Epithelial cell of proximal tubule (primary cell): Measurements from ENCODE around the gene PDLIM4. TPM values are rescaled to one million over a fixed set of nuclear protein-coding genes. Genes with fewer than 3 reads are reported as not detected.

Source experiments
- DNase-seq: peaks from one replicate; pipeline ENCODE4 v3.0.0-alpha.2; 2011; ENCODE audit warnings: low read depth
- H3K4me3 ChIP-seq: 2 replicates; pipeline ENCODE4 v1.5.1; 2011; ENCODE audit warnings: low read depth, mild to moderate bottlenecking, low read length
- CTCF ChIP-seq: conservative IDR thresholded peaks from 2 replicates; pipeline ENCODE4 v1.5.1; 2012; ENCODE audit warnings: low read depth, mild to moderate bottlenecking, low read length
- total RNA-seq: library from RNA; depleted of rRNA; stranded (reverse); fragments of >200 nt; gene quantifications from 2 replicates; pipeline ENCODE4 v1.2.3, GENCODE V29; 2015

PDLIM4 gene
- total RNA-seq, 1 donor from 2014 or later: 129 TPM

DNA sequence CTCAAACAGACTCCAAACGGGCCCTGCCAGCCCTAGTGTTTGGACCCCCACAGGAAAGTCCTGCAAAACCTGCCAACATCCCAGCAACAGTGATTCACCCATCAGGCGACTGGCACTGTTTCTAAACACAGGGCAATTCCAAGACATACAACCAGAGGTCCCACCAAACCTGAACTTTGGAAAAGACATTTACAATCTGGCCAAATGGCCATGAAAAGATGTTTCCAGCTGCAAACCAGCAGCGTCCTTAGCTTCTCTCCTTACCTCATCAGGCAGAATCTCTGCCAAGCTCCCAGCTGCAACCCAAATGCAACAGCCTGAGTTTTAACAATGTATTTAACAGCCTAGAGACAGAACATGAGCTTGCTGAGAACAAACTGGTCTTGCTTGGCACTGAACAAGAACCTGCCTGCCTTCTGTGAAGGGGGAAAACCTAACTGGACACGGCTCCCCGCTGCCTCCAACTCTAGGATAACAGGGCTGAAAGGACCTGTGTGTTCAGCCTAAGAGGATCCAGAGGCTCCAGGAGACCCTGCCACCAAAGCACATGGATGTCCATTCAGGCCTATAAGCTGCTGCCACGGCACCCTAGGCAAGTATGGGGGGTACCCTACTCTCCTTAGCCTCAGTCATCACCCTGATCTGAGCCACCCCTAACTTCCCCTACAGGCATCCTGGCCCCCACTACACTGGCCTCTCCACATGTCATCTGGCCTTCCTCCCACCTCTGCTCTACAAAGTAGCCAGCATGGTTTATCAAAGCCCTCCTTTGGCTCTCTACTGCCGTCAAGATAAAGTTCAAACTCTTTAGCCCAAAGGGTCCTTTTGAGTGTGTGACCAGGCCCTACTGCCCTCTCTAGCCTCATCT lies 35.5 kb upstream of the PDLIM4 start:
- H3K4me3 ChIP-seq: no peak overlapping the region
- no peak for DNase-seq
- peak; percentile 31 for TF ChIP-seq CTCF

DNA sequence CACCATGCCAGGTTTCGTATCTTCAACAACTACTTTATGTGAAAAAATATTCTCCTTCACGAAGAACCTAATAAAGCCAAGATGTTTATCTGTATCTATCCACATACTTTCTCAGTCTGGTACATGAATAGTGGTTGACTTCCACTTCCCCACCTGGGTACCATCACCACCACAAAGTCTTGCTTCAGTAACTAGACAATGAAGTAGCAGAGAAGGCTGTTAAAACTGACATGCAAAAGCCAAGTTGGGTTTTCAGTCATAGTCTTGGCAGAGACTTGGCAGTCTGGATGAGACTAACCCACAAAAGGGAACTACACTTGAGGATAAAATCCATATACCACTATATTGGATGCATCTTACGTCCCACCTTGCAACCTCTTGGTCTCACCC lies 34.9 kb upstream of the PDLIM4 start:
- no peak overlapping the region for H3K4me3 ChIP-seq
- TF ChIP-seq CTCF: no peak
- no peak for DNase-seq

- DNase-seq: no peak
- no peak overlapping the region for H3K4me3 ChIP-seq
- TF ChIP-seq CTCF: no peak
Observed at GRCh38 chr5:132223861-132224260, 33.6 kb upstream of the PDLIM4 start.

- no peak for DNase-seq
- no peak overlapping the region for H3K4me3 ChIP-seq
- TF ChIP-seq CTCF: no peak
Observed at GRCh38 chr5:132224716-132225115, 32.8 kb upstream of the PDLIM4 start.

- no peak for DNase-seq
- TF ChIP-seq CTCF: no peak
- peak overlapping the region; percentile 7 for H3K4me3 ChIP-seq
Observed at GRCh38 chr5:132225165-132226032, 32.1 kb upstream of the PDLIM4 start.

DNA sequence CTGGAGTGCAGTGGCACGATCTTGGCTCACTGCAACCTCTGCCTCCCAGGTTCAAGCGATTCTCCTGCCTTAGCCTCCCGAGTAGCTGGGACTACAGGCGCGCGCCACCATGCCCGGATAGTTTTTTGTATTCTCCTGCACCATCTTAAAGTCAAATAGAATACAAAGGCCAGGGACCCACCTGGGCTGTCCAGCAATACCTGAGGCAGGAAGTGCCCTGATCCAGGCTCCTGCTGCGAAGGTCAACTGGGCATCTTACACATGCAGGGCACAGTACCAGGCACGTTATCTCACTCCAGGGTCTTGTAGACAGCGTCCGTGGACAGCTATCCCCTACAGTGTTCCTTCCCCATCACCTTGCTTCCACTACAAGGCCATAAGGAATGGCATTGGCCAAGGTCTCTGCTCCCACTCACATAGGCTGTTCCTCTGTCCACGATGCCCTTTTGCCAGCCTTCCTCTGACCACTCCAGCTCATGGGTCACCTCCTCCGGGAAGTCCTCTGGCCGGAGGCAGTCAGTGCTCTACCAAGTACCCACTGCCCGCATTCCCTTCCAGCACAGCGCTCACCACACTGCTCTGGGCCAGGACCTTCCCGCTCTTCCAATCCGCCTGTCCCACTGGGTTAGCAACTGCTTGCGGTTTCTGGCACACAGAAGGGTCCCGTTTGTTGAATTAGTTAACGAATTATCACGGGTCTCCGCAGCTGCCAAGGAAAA lies 30.8 kb upstream of the PDLIM4 start:
- peak overlapping the region; percentile 76 for H3K4me3 ChIP-seq
- no peak for TF ChIP-seq CTCF
- no peak for DNase-seq
